H9 (cell line): Measurements from ENCODE around the gene THOC7. TPM values are rescaled to one million over a fixed set of nuclear protein-coding genes. Genes with fewer than 3 reads are reported as not detected.

Experiments used
- DNase-seq: peaks from one replicate; pipeline ENCODE4 v3.0.0-alpha.2; 2017
- H2AFZ ChIP-seq: one replicate; pipeline ENCODE4 v1.6.1; 2013; ENCODE audit warnings: mild to moderate bottlenecking, low read length, control low read depth, moderate library complexity
- H2AK5ac ChIP-seq: 2 replicates; pipeline ENCODE4 v1.6.1; 2013; ENCODE audit warnings: low read length, control low read depth, mixed read lengths; ENCODE audit not compliant: insufficient read length
- H2BK120ac ChIP-seq: one replicate; pipeline ENCODE4 v1.6.1; 2013; ENCODE audit warnings: low read depth, mild to moderate bottlenecking, low read length, control low read depth, inconsistent platforms; ENCODE audit not compliant: poor library complexity, severe bottlenecking
- H2BK12ac ChIP-seq: 2 replicates; pipeline ENCODE4 v1.6.1; 2013; ENCODE audit warnings: low read length, control low read depth, mixed read lengths, low read depth; ENCODE audit not compliant: insufficient read length
- H2BK15ac ChIP-seq: 2 replicates; pipeline ENCODE4 v1.6.1; 2013; ENCODE audit warnings: low read depth, low read length, control low read depth
- H2BK20ac ChIP-seq: one replicate; pipeline ENCODE4 v1.6.1; 2013; ENCODE audit warnings: low read depth, mild to moderate bottlenecking, low read length, control low read depth, inconsistent platforms; ENCODE audit not compliant: poor library complexity, severe bottlenecking
- H2BK5ac ChIP-seq: 2 replicates; pipeline ENCODE4 v1.6.1; 2013; ENCODE audit warnings: low read length, control low read depth, mixed read lengths; ENCODE audit not compliant: insufficient read length
- H3K14ac ChIP-seq: 2 replicates; pipeline ENCODE4 v1.6.1; 2013; ENCODE audit warnings: low read length, control low read depth; ENCODE audit not compliant: insufficient read depth
- H3K18ac ChIP-seq: 2 replicates; pipeline ENCODE4 v1.6.1; 2013; ENCODE audit warnings: low read depth, mild to moderate bottlenecking, mixed read lengths, low read length, control low read depth; ENCODE audit not compliant: insufficient read length
- H3K23ac ChIP-seq: 2 replicates; pipeline ENCODE4 v1.6.1; 2013; ENCODE audit warnings: low read length, control low read depth, mixed read lengths, low read depth; ENCODE audit not compliant: insufficient read length
- H3K23me2 ChIP-seq: 2 replicates; pipeline ENCODE4 v1.6.1; 2013; ENCODE audit warnings: low read depth, mild to moderate bottlenecking, mixed read lengths, low read length, control low read depth; ENCODE audit not compliant: insufficient read length, poor library complexity, severe bottlenecking
- H3K27ac ChIP-seq: 2 replicates; pipeline ENCODE4 v1.5.1; 2013; ENCODE audit warnings: low read length, control low read depth, mixed read lengths, low read depth; ENCODE audit not compliant: insufficient read length
- H3K27me3 ChIP-seq: 2 replicates; pipeline ENCODE4 v1.6.1; 2013; ENCODE audit warnings: low read length, control low read depth, inconsistent platforms; ENCODE audit not compliant: insufficient read depth
- H3K4ac ChIP-seq: 2 replicates; pipeline ENCODE4 v1.6.1; 2013; ENCODE audit warnings: low read depth, mild to moderate bottlenecking, control low read depth, inconsistent platforms, low read length, moderate library complexity
- H3K4me1 ChIP-seq: 2 replicates; pipeline ENCODE4 v1.6.1; 2013; ENCODE audit warnings: low read length, control low read depth, inconsistent platforms; ENCODE audit not compliant: insufficient read depth
- H3K4me2 ChIP-seq: 2 replicates; pipeline ENCODE4 v1.6.1; 2013; ENCODE audit warnings: low read length, control low read depth, mixed read lengths; ENCODE audit not compliant: insufficient read length, insufficient read depth
- H3K56ac ChIP-seq: 2 replicates; pipeline ENCODE4 v1.6.1; 2013; ENCODE audit warnings: low read depth, mild to moderate bottlenecking, mixed read lengths, low read length, control low read depth; ENCODE audit not compliant: insufficient read length
- H3K79me1 ChIP-seq: 2 replicates; pipeline ENCODE4 v1.6.1; 2013; ENCODE audit warnings: low read depth, mild to moderate bottlenecking, moderate library complexity, low read length, control low read depth, inconsistent platforms; ENCODE audit not compliant: insufficient read depth, poor library complexity, severe bottlenecking
- H3K79me2 ChIP-seq: 2 replicates; pipeline ENCODE4 v1.6.1; 2013; ENCODE audit warnings: low read length, control low read depth, inconsistent platforms; ENCODE audit not compliant: insufficient read depth
- H3K9ac ChIP-seq: 2 replicates; pipeline ENCODE4 v1.6.1; 2013; ENCODE audit warnings: low read length, control low read depth, mixed read lengths; ENCODE audit not compliant: insufficient read length; ENCODE audit errors: extremely low read depth
- H3K9me3 ChIP-seq: one replicate; pipeline ENCODE4 v1.6.1; 2013; ENCODE audit warnings: low read depth, low read length, inconsistent platforms; ENCODE audit not compliant: control insufficient read depth
- H3T11ph ChIP-seq: one replicate; pipeline ENCODE4 v1.6.1; 2013; ENCODE audit warnings: mild to moderate bottlenecking, low read length, control low read depth, inconsistent platforms
- H4K20me1 ChIP-seq: one replicate; pipeline ENCODE4 v1.6.1; 2013; ENCODE audit not compliant: control insufficient read depth, insufficient read length, insufficient read depth
- H4K5ac ChIP-seq: 2 replicates; pipeline ENCODE4 v1.6.1; 2013; ENCODE audit warnings: low read depth, mild to moderate bottlenecking, mixed read lengths, low read length, control low read depth; ENCODE audit not compliant: insufficient read length
- H4K8ac ChIP-seq: replicated peaks from 2 replicates; pipeline ENCODE4 v1.6.1; 2013; ENCODE audit warnings: low read length, control low read depth, mixed read lengths, low read depth; ENCODE audit not compliant: insufficient read length
- H4K91ac ChIP-seq: 2 replicates; pipeline ENCODE4 v1.6.1; 2013; ENCODE audit warnings: low read depth, mild to moderate bottlenecking, moderate library complexity, mixed read lengths, low read length, control low read depth; ENCODE audit not compliant: insufficient read length
- H3K27ac Mint-ChIP-seq, 3 experiments: 2 replicates in 2 of 3; 3 replicates in 1 of 3; pipeline ENCODE4 v1.8.0; 2020 to 2021; ENCODE audit warnings: mixed read lengths in 3 of 3, mild to moderate bottlenecking in 1 of 3, moderate library complexity in 1 of 3
- H3K27me3 Mint-ChIP-seq: 2 replicates; pipeline ENCODE4 v1.8.0; 2021; ENCODE audit warnings: low read depth, mild to moderate bottlenecking, moderate library complexity, mixed read lengths
- H3K36me3 Mint-ChIP-seq, 3 experiments: 2 replicates in 2 of 3; 3 replicates in 1 of 3; pipeline ENCODE4 v1.8.0; 2020 to 2021; ENCODE audit warnings: low read depth in 3 of 3, mixed read lengths in 3 of 3; ENCODE audit not compliant: insufficient read depth in 1 of 3
- H3K4me1 Mint-ChIP-seq, 2 experiments: 2 replicates each; pipeline ENCODE4 v1.8.0; 2020; ENCODE audit warnings: mixed read lengths in 2 of 2
- H3K4me3 Mint-ChIP-seq, 2 experiments: 2 replicates in 1 of 2; 3 replicates in 1 of 2; pipeline ENCODE4 v1.8.0; 2020 to 2021; ENCODE audit warnings: mild to moderate bottlenecking in 2 of 2, mixed read lengths in 2 of 2, moderate library complexity in 1 of 2
- H3K9me3 Mint-ChIP-seq, 2 experiments: 2 replicates in 1 of 2; 3 replicates in 1 of 2; pipeline ENCODE4 v1.8.0; 2020; ENCODE audit warnings: mild to moderate bottlenecking in 2 of 2, mixed read lengths in 2 of 2, moderate library complexity in 1 of 2
- whole genome bisulfite sequencing: extraction: QIAGEN DNeasy Blood & Tissue Kit; methylation state at CpG from one replicate; pipeline ENCODE4 v1.1.7; 2013; ENCODE audit warnings: missing lambda C conversion rate, low lambda C conversion rate, mixed read lengths; ENCODE audit not compliant: insufficient read length; ENCODE audit errors: extremely low coverage; 5-methylcytosine and 5-hydroxymethylcytosine counted together
- total RNA-seq: library from RNA; stranded (reverse); gene quantifications from 2 replicates; pipeline ENCODE4 v1.2.1, GENCODE V29; 2021
- TF ChIP-seq, protein P1 (sequence below): fragments of 200-600 bp; sonication (generic); conservative IDR thresholded peaks from 3 replicates; pipeline ENCODE4 v1.8.0; 2021; ENCODE audit warnings: antibody characterized with exemption, mild to moderate bottlenecking

Gene THOC7
- total RNA-seq, 1 experiment from 2014 or later, result 63.3 TPM

DNA sequence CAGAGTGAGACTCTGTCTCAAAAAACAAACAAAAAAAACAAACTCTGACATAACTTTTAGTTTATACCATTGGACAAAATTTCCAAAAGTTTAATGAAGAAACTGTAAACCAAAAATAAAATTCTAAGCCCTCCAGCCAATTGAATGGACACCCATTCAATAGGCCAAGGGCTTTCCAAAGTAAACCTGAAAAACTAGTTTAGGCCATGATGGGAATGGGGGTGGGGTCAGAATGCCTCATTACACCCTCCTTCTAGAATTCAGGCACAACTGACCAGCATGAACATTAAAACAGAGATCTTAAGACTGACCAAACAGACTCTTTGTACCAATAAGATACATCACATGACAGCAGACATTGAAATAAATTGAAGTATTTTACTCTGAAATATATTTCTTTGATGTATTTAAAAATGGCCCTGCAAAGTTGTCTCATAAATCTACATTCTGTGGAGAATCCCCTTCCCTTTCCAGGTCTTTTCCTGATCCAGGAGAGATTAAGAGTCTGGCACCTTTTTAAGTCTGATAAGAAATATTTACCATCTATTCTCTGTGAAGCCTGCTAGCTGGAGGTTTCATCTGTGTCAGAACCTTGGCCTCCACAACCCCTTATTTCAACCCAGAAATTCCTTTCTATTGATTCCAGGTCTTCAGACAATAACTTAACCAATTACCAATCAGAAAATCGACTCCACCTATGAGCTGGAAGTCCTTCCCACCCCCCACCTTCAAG, 15.7 kb downstream of the THOC7 start:
- no peak overlapping the region for H3K4me3 Mint-ChIP-seq
- Histone ChIP-seq H3K79me2 (no peaks in the 10 kb centered on the region), H2BK15ac (no peak overlapping the region), H3K56ac (no peak overlapping the region), H3K4me1 (peaks cover 4% of the 10 kb centered on the region; the same call in 1 of the 2 replicates), H2AK5ac (no peak overlapping the region), H3K18ac (no peak overlapping the region), H3K79me1 (no peaks in the 10 kb centered on the region), H3K14ac (no peak overlapping the region), H4K8ac (no peak overlapping the region), H3K9ac (no peak overlapping the region), H3K27ac (no peak overlapping the region), H3K23me2 (no peaks in the 10 kb centered on the region), H3K27me3 (no peaks in the 10 kb centered on the region), H2BK5ac (no peak overlapping the region), H3K4ac (no peak overlapping the region), H2BK20ac (no peak overlapping the region), H3K9me3 (no peaks in the 10 kb centered on the region), H3K23ac (no peak overlapping the region), H4K91ac (no peak overlapping the region), H2AFZ (no peak overlapping the region), H4K20me1 (no peaks in the 10 kb centered on the region), H2BK12ac (no peak overlapping the region), H2BK120ac (no peak overlapping the region), H3K4me2 (no peak overlapping the region), H4K5ac (no peak overlapping the region), H3T11ph (no peak overlapping the region)
- no peaks in the 10 kb centered on the region for H3K9me3 Mint-ChIP-seq
- H3K27me3 Mint-ChIP-seq, result no peaks in the 10 kb centered on the region
- DNase-seq, result no peak
- peak overlapping the region; percentile 53 to 83 (median 65); a peak in 6 of 7 replicates for H3K27ac Mint-ChIP-seq
- H3K36me3 Mint-ChIP-seq, result no peaks in the 10 kb centered on the region; a peak in 2 of 7 replicates
- TF ChIP-seq, protein P1, sequence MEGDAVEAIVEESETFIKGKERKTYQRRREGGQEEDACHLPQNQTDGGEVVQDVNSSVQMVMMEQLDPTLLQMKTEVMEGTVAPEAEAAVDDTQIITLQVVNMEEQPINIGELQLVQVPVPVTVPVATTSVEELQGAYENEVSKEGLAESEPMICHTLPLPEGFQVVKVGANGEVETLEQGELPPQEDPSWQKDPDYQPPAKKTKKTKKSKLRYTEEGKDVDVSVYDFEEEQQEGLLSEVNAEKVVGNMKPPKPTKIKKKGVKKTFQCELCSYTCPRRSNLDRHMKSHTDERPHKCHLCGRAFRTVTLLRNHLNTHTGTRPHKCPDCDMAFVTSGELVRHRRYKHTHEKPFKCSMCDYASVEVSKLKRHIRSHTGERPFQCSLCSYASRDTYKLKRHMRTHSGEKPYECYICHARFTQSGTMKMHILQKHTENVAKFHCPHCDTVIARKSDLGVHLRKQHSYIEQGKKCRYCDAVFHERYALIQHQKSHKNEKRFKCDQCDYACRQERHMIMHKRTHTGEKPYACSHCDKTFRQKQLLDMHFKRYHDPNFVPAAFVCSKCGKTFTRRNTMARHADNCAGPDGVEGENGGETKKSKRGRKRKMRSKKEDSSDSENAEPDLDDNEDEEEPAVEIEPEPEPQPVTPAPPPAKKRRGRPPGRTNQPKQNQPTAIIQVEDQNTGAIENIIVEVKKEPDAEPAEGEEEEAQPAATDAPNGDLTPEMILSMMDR, result no peak
- no CpG with 5 or more reads among the region's 1 CpG for WGBS
- peaks cover 30 to 39% of the 10 kb centered on the region in 2 experiments for H3K4me1 Mint-ChIP-seq
